Endodermal cell (in vitro differentiated cells): ENCODE results near the gene TRDN. TPM values are rescaled to one million over a fixed set of nuclear protein-coding genes. Genes with fewer than 3 reads are reported as not detected.

Experiments
- DNase-seq: peaks from one replicate; pipeline ENCODE4 v3.0.0-alpha.2; 2017
- H3K27ac ChIP-seq: 2 replicates; pipeline ENCODE4 v1.5.1; 2013; ENCODE audit warnings: mild to moderate bottlenecking, low read depth, low read length, moderate library complexity
- H3K27me3 ChIP-seq: 2 replicates; pipeline ENCODE4 v1.6.1; 2013; ENCODE audit warnings: mild to moderate bottlenecking, low read length, moderate library complexity; ENCODE audit not compliant: insufficient read depth, control insufficient read depth, poor library complexity, severe bottlenecking
- H3K36me3 ChIP-seq: 2 replicates; pipeline ENCODE4 v1.7.0; 2013; ENCODE audit warnings: mild to moderate bottlenecking, low read length, moderate library complexity; ENCODE audit not compliant: control insufficient read depth, insufficient read depth
- H3K4me1 ChIP-seq: one replicate; pipeline ENCODE4 v1.7.0; 2013; ENCODE audit warnings: low read length; ENCODE audit not compliant: control insufficient read depth, insufficient read depth
- H3K4me3 ChIP-seq: 2 replicates; pipeline ENCODE4 v1.5.1; 2013; ENCODE audit warnings: mild to moderate bottlenecking, low read length, moderate library complexity
- H3K9ac ChIP-seq: 2 replicates; pipeline ENCODE4 v1.6.1; 2013; ENCODE audit warnings: mild to moderate bottlenecking, low read length, moderate library complexity; ENCODE audit not compliant: poor library complexity, severe bottlenecking; ENCODE audit errors: extremely low read depth
- H3K9me3 ChIP-seq: 2 replicates; pipeline ENCODE4 v1.6.1; 2013; ENCODE audit warnings: mild to moderate bottlenecking, low read length, moderate library complexity; ENCODE audit not compliant: control insufficient read depth
- H3K27ac Mint-ChIP-seq: 2 replicates; pipeline ENCODE4 v1.8.0; 2020; ENCODE audit warnings: mixed read lengths
- H3K27me3 Mint-ChIP-seq: 2 replicates; pipeline ENCODE4 v1.8.0; 2021; ENCODE audit warnings: mild to moderate bottlenecking, mixed read lengths; ENCODE audit not compliant: insufficient read depth
- H3K36me3 Mint-ChIP-seq: 2 replicates; pipeline ENCODE4 v1.8.0; 2020; ENCODE audit warnings: low read depth, mixed read lengths
- H3K4me1 Mint-ChIP-seq: 2 replicates; pipeline ENCODE4 v1.8.0; 2020; ENCODE audit warnings: mixed read lengths
- H3K4me3 Mint-ChIP-seq: 2 replicates; pipeline ENCODE4 v1.8.0; 2020; ENCODE audit warnings: mild to moderate bottlenecking, moderate library complexity, mixed read lengths
- H3K9me3 Mint-ChIP-seq: 2 replicates; pipeline ENCODE4 v1.8.0; 2020; ENCODE audit warnings: mild to moderate bottlenecking, mixed read lengths
- WGBS, 2 experiments: methylation state at CpG; one replicate each; pipeline versions ENCODE4 v1.1.5 to v1.1.7; 2013; ENCODE audit warnings: missing lambda C conversion rate in 2 of 2, mixed read lengths in 1 of 2; ENCODE audit not compliant: insufficient coverage in 1 of 2, insufficient read length in 1 of 2; 5-methylcytosine and 5-hydroxymethylcytosine counted together
- total RNA-seq, 2 donors: library from RNA; stranded (reverse); fragmentation: NEBNext Ultra II Directional in 1 of 2; extraction: Animal tissue kit (Norgen Biotek cat#: 25700) in 1 of 2; gene quantifications; 2 replicates in 1 of 2; 3 replicates in 1 of 2; pipeline ENCODE4 v1.2.1, GENCODE V29; 2021
- TF ChIP-seq, protein P1 (sequence below): fragments of 200-600 bp; sonication (generic); conservative IDR thresholded peaks from 2 replicates; pipeline ENCODE4 v1.5.0; 2021; ENCODE audit warnings: antibody characterized with exemption, mild to moderate bottlenecking

The TRDN gene
- total RNA-seq, 2 donors from 2014 or later = 74.4 to 136 TPM

DNA sequence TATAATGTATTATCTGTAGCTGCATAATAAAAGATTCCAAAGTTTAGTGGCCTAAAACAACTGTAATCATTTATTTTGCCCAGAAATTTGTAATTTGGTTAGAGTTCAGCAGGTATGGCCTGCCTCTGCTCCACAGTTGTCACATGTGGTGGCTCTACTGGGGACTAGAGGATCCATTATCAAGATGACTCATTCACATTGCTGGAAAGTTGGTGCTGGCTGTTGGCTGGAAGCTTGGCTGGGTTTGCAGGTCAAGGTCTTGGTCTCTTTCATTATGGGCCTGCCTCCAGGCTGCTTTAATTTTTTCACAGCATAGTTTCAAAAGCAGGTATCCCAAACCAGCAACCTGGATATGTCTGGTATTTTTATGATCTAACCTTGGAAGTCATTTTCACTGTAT, 17.6 kb downstream of the TRDN start:
- H3K4me1 Mint-ChIP-seq = no peaks in the 10 kb centered on the region
- DNase-seq = no peak
- H3K27me3 Mint-ChIP-seq = no peaks in the 10 kb centered on the region
- TF ChIP-seq, protein P1, sequence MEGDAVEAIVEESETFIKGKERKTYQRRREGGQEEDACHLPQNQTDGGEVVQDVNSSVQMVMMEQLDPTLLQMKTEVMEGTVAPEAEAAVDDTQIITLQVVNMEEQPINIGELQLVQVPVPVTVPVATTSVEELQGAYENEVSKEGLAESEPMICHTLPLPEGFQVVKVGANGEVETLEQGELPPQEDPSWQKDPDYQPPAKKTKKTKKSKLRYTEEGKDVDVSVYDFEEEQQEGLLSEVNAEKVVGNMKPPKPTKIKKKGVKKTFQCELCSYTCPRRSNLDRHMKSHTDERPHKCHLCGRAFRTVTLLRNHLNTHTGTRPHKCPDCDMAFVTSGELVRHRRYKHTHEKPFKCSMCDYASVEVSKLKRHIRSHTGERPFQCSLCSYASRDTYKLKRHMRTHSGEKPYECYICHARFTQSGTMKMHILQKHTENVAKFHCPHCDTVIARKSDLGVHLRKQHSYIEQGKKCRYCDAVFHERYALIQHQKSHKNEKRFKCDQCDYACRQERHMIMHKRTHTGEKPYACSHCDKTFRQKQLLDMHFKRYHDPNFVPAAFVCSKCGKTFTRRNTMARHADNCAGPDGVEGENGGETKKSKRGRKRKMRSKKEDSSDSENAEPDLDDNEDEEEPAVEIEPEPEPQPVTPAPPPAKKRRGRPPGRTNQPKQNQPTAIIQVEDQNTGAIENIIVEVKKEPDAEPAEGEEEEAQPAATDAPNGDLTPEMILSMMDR = no peak
- H3K4me3 Mint-ChIP-seq = no peak overlapping the region
- H3K27ac ChIP-seq = no peak overlapping the region
- no peak overlapping the region for H3K9ac ChIP-seq
- no peak overlapping the region for H3K4me3 ChIP-seq
- no peaks in the 10 kb centered on the region for H3K36me3 ChIP-seq
- H3K27ac Mint-ChIP-seq = no peak overlapping the region
- H3K9me3 ChIP-seq = no peaks in the 10 kb centered on the region
- H3K36me3 Mint-ChIP-seq = peaks cover 2% of the 10 kb centered on the region
- no peaks in the 10 kb centered on the region for H3K9me3 Mint-ChIP-seq
- H3K4me1 ChIP-seq = no peaks in the 10 kb centered on the region
- no peaks in the 10 kb centered on the region for H3K27me3 ChIP-seq

DNA sequence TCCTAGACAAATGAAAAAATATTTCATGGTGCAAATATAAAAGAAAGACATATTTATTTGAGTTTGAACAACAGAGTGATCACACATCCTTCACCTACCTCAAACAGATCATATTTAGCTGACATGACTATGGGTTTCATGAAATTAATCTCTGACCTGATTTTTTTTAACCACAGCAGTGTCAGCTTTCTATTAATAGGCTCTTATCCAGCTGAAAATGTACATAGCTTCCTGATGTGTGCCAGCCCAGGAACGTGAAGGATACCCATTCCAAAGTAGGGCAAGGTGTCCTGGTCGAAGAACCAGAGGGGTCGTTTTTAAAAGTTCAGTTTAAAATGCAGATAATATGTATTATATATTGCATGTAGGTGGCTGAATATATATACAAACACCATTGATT, 19.8 kb downstream of the TRDN start:
- Histone ChIP-seq H3K36me3 (no peaks in the 10 kb centered on the region), H3K27ac (no peak overlapping the region), H3K27me3 (no peaks in the 10 kb centered on the region), H3K4me3 (no peak overlapping the region), H3K9me3 (no peaks in the 10 kb centered on the region), H3K4me1 (no peaks in the 10 kb centered on the region), H3K9ac (no peak overlapping the region)
- no peaks in the 10 kb centered on the region for H3K4me1 Mint-ChIP-seq
- H3K27me3 Mint-ChIP-seq = no peaks in the 10 kb centered on the region
- TF ChIP-seq, protein P1 = no peak
- peaks cover 2% of the 10 kb centered on the region for H3K36me3 Mint-ChIP-seq
- no peak overlapping the region for H3K27ac Mint-ChIP-seq
- 97 to 100% methylated on average over 1 to 3 of the region's 3 CpGs for WGBS, 2 experiments
- H3K4me3 Mint-ChIP-seq = no peak overlapping the region
- H3K9me3 Mint-ChIP-seq = no peaks in the 10 kb centered on the region
- no peak for DNase-seq

DNA sequence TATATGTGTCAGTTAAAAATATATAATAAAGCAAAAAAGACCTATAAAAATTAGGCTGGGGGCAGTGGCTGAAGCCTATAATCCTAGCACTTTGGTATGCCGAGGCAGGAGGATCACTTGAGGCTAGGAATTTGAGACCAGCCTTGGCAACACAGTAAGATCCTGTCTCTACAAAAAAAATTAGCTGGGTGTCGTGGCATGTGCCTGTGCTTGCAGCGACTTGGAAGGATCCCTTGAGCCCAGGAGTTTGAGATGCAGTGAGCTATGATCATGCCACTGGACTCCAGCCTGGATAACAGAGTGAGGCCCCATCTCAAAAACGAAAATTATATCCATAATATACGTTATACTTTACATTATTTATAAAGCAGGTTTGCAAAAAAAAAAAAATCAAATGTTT, 20.7 kb downstream of the TRDN start:
- H3K36me3 Mint-ChIP-seq = peaks cover 2% of the 10 kb centered on the region
- no peaks in the 10 kb centered on the region for H3K27me3 Mint-ChIP-seq
- Histone ChIP-seq H3K27me3 (no peaks in the 10 kb centered on the region), H3K9me3 (no peaks in the 10 kb centered on the region), H3K4me1 (peaks cover 3% of the 10 kb centered on the region), H3K27ac (no peak overlapping the region), H3K36me3 (no peaks in the 10 kb centered on the region), H3K4me3 (no peak overlapping the region), H3K9ac (no peak overlapping the region)
- H3K9me3 Mint-ChIP-seq = no peaks in the 10 kb centered on the region
- no peak for DNase-seq
- H3K4me1 Mint-ChIP-seq = peaks cover 1% of the 10 kb centered on the region
- no peak overlapping the region for H3K27ac Mint-ChIP-seq
- TF ChIP-seq, protein P1 = no peak
- WGBS, 2 experiments = 85 to 96% methylated on average over 3 to 4 of the region's 5 CpGs
- no peak overlapping the region for H3K4me3 Mint-ChIP-seq
